Omental fat pad (tissue), 4 donors: ENCODE results near the gene LHFPL2. TPM values are rescaled to one million over a fixed set of nuclear protein-coding genes. Genes with fewer than 3 reads are reported as not detected.

Source experiments
- ATAC-seq: fragments of 150-250 bp; one replicate; pipeline ENCODE4 v1.9.1; 2016; ENCODE audit warnings: mild to moderate bottlenecking, moderate library complexity; ENCODE audit not compliant: low FRiP score
- DNase-seq: peaks from one replicate; pipeline ENCODE4 v3.0.0-alpha.2; 2019; ENCODE audit warnings: low spot score
- CTCF ChIP-seq, 3 donors: fragments of 450-650 bp; IDR thresholded peaks; one replicate each; pipeline ENCODE4 v1.5.1; 2016 to 2017; ENCODE audit warnings: antibody characterized with exemption in 3 of 3, mild to moderate bottlenecking in 3 of 3, moderate library complexity in 2 of 3
- total RNA-seq, 4 donors: library from RNA; depleted of rRNA; stranded (reverse); fragments of >200 nt; gene quantifications; one replicate each; pipeline ENCODE4 v1.1.0, GENCODE V29; 2016

LHFPL2 gene
- total RNA-seq, 4 donors from 2014 or later: 37.1 to 146 (median 45.9) TPM

GRCh38 chr5:78560000-78560855 lies 88.3 kb downstream of the LHFPL2 start:
- ATAC-seq (no peak), DNase-seq (no peak)
- TF ChIP-seq CTCF (IDR thresholded peaks at IDR 0.05): no peak

- no peak for TF ChIP-seq CTCF (IDR thresholded peaks at IDR 0.05)
Observed at GRCh38 chr5:78557601-78558000, 91.0 kb downstream of the LHFPL2 start.

DNA sequence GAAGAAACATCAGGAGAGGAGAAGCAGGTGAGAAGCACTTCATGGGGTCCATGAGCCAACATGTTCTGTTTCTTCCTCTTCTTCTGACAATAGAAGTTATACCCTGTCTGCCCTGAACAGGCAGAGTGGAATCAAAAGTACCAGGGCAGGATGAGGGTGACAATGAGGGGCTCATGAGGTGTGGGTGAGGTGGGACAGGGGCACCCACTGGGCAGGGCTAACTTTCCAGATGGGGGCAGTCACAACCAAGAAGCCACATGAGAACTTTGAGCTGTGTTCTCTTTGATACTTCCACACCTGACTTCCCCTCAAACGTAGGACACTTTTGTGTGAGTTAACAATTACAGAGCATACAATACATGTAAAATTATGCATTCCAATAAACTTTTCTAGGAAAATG lies 92.7 kb downstream of the LHFPL2 start:
- ATAC-seq (no peak), DNase-seq (no peak)
- TF ChIP-seq CTCF (IDR thresholded peaks at IDR 0.05): no peak

More at GRCh38 chr5:78557601-78558000, 91.0 kb downstream of the LHFPL2 start:
- ATAC-seq: no peak
- DNase-seq: no peak

DNA sequence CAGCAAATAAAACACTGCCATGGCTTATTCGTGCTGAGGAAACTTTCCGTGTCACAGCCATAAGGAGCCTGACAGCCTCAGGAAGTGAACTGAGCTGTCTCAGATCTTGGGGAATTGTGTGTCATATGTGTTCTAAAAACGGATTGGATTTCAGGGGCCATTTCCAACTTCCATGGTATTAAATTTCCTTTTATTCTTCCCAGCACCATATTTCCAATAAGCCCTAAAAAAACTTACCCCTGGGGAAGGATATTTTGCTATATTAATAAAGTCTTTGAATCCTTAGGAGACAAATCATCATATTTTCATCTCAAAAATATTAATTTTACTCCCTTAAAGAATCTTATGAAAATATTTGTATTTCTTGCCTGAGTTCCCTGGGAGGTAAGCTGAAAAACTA lies 93.9 kb downstream of the LHFPL2 start:
- TF ChIP-seq CTCF (IDR thresholded peaks at IDR 0.05): no peak
- DNase-seq: no peak
- ATAC-seq: no peak

GRCh38 chr5:78553580-78554353 lies 94.8 kb downstream of the LHFPL2 start:
- no peak for ATAC-seq
- TF ChIP-seq CTCF (IDR thresholded peaks at IDR 0.05): no peak
- DNase-seq: no peak

- DNase-seq: no peak
- no peak for TF ChIP-seq CTCF (IDR thresholded peaks at IDR 0.05)
- ATAC-seq: no peak
Observed at GRCh38 chr5:78552729-78553342, 95.7 kb downstream of the LHFPL2 start.
